ENCODE results near the gene GABRG3. TPM values are rescaled to one million over a fixed set of nuclear protein-coding genes. Genes with fewer than 3 reads are reported as not detected.
A peak's percentile ranks its signal among the peaks of the same experiment; 100 is the strongest.

Gene GABRG3
- total and polyA plus RNA-seq, 9 of the 15 experiments (the other 6 are each of a cell fraction or from before 2014, with no cell fraction given), result 4.0 to 15.1 (median 11.2) TPM

GRCh38 chr15:27254801-27255200, 283.8 kb downstream of the GABRG3 start:
- intact Hi-C loops (cut with micrococcal nuclease) (loop anchor here (5.0 kb wide), 1 partner anchor 198 kb away; no protein-coding TSS in a partner anchor), in situ Hi-C loops (cut with MboI) (no loop called here)
- no peak overlapping the region for H2AFZ ChIP-seq (ENCODE audit: low read depth, low read length)
- H3K4me3 ChIP-seq, result no peak overlapping the region
- no peak overlapping the region for H3K27ac ChIP-seq (ENCODE audit: extremely low read depth, low read depth, low read length)
- H3K4me1 ChIP-seq (replicated peaks in 1 of 2; ENCODE audit: control insufficient read depth in 2 of 2, insufficient read depth in 2 of 2, low read length in 2 of 2), result peaks cover 0 to 5% of the 10 kb centered on the region in 2 experiments; a peak in 2 of 5 replicates
- no peaks in the 10 kb centered on the region; the same call in 2 of the 3 replicates for H3K79me2 ChIP-seq (ENCODE audit: control insufficient read depth, insufficient read depth, low read length)
- TF ChIP-seq STAT5A (IDR thresholded peaks at IDR 0.05; ENCODE audit: borderline replicate concordance, low read length) (no peak), SMARCA5 (IDR thresholded peaks at IDR 0.05) (no peak), SP2 (IDR thresholded peaks at IDR 0.05; ENCODE audit: extremely low read depth, low read depth, low read length, poor library complexity, severe bottlenecking) (no peak), TRIM25 (IDR thresholded peaks at IDR 0.05; ENCODE audit: borderline replicate concordance) (no peak)
- FAIRE-seq (no peak), DNase-seq (ENCODE audit: extremely low read depth in 1 of 4, low spot score in 3 of 4) (no peak), ATAC-seq (peak; percentile 39; the same call in 2 of the 3 replicates)
- ChIA-PET CTCF (ENCODE audit: low intra/inter-chr PET ratio) (no interaction called here), POLR2A (interaction anchor here (0.5 to 0.6 kb wide), 2 partner anchors 359 to 440 kb away, joined by 3 to 4 read pairs; no protein-coding TSS in a partner anchor)
- no peaks in the 10 kb centered on the region for H3K9me3 ChIP-seq (replicated peaks; ENCODE audit: control insufficient read depth, insufficient read depth, low read depth, low read length)
- H3K9me1 ChIP-seq (ENCODE audit: control insufficient read depth, insufficient read depth, low read length), result no peaks in the 10 kb centered on the region
- peak overlapping the region in 1 of 2 experiments; percentile 26; a peak in 1 of 4 replicates for H3K9ac ChIP-seq (ENCODE audit: insufficient read depth in 1 of 2, low read depth in 2 of 2, low read length in 2 of 2)
- H4K20me1 ChIP-seq (replicated peaks; ENCODE audit: control insufficient read depth, insufficient read depth, low read length), result no peaks in the 10 kb centered on the region; the same call in 1 of the 2 replicates
- no TSS peak for BruUV-seq (replicated peaks)
- 51% methylated on average over 3 of the region's 3 CpGs for WGBS (ENCODE audit: insufficient coverage, low coverage, missing lambda C conversion rate)
- no peak overlapping the region for H3K4me2 ChIP-seq (ENCODE audit: insufficient read depth, low read length)
- H3K36me3 ChIP-seq (ENCODE audit: control insufficient read depth, insufficient read depth, low read length), result no peaks in the 10 kb centered on the region
- no peaks in the 10 kb centered on the region for H3K27me3 ChIP-seq (ENCODE audit: control insufficient read depth in 2 of 2, insufficient read depth in 2 of 2, low read length in 2 of 2)

Data from K562 (cell line).